ENCODE data around the gene ASTN2. TPM values are rescaled to one million over a fixed set of nuclear protein-coding genes. Genes with fewer than 3 reads are reported as not detected.

Gene ASTN2
- total and polyA plus RNA-seq, 9 of the 15 experiments (the other 6 are each of a cell fraction or from before 2014, with no cell fraction given): 0.56 to 3.5 (median 1.9) TPM

DNA sequence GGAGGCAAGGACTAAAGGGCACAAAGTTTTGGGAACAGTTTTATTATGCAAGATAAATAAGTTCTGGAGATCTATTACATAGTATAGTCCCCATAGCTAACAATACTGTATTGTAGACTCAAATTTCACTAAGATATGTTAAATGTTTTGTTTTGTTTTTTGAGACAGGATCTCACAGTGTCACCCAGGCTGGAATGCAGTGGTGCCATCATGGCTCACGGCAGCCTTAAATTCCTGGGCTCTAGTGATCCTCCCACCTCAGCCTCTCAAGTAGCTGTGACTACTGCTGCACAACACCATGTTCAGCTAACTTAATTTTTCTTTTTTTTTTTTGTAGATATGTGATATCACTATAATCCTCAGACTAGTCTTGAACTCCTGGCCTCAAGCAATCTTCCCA, 618.2 kb downstream of the ASTN2 start (continued):
- TF ChIP-seq ZNF121 (CRISPR knock-in tag; conservative IDR thresholded peaks at IDR 0.05) (no peak), ZBTB7A (IDR thresholded peaks at IDR 0.05; ENCODE audit: borderline replicate concordance, control insufficient read depth, low read depth, low read length) (no peak), MYC (IDR thresholded peaks at IDR 0.05; ENCODE audit: low read depth, low read length) (no peak), MYC (CRISPR knock-in tag; IDR thresholded peaks at IDR 0.05; ENCODE audit: borderline replicate concordance, low read depth) (no peak)
- TF ChIP-seq, protein P1, sequence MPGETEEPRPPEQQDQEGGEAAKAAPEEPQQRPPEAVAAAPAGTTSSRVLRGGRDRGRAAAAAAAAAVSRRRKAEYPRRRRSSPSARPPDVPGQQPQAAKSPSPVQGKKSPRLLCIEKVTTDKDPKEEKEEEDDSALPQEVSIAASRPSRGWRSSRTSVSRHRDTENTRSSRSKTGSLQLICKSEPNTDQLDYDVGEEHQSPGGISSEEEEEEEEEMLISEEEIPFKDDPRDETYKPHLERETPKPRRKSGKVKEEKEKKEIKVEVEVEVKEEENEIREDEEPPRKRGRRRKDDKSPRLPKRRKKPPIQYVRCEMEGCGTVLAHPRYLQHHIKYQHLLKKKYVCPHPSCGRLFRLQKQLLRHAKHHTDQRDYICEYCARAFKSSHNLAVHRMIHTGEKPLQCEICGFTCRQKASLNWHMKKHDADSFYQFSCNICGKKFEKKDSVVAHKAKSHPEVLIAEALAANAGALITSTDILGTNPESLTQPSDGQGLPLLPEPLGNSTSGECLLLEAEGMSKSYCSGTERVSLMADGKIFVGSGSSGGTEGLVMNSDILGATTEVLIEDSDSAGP (CRISPR knock-in tag; IDR thresholded peaks at IDR 0.05): no peak
- TF ChIP-seq, protein P2, sequence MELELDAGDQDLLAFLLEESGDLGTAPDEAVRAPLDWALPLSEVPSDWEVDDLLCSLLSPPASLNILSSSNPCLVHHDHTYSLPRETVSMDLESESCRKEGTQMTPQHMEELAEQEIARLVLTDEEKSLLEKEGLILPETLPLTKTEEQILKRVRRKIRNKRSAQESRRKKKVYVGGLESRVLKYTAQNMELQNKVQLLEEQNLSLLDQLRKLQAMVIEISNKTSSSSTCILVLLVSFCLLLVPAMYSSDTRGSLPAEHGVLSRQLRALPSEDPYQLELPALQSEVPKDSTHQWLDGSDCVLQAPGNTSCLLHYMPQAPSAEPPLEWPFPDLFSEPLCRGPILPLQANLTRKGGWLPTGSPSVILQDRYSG (tag; conservative IDR thresholded peaks at IDR 0.05; ENCODE audit: low read depth): no peak
- TF ChIP-seq, protein P3, sequence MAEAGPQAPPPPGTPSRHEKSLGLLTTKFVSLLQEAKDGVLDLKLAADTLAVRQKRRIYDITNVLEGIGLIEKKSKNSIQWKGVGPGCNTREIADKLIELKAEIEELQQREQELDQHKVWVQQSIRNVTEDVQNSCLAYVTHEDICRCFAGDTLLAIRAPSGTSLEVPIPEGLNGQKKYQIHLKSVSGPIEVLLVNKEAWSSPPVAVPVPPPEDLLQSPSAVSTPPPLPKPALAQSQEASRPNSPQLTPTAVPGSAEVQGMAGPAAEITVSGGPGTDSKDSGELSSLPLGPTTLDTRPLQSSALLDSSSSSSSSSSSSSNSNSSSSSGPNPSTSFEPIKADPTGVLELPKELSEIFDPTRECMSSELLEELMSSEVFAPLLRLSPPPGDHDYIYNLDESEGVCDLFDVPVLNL (CRISPR knock-in tag; IDR thresholded peaks at IDR 0.05; ENCODE audit: low read depth): no peak

All from K562 (cell line).